ENCODE measurements around the gene MRPL21.

MRPL21 gene

GRCh38 chr11:68843052-68843561, 60.5 kb downstream of the MRPL21 start:
- Histone ChIP-seq H3K4me3 (ENCODE audit: insufficient read depth in 1 of 2, low read depth in 1 of 2, low read length in 2 of 2) (peak overlapping the region; percentile 42 to 83), H3K4me2 (ENCODE audit: low read length, poor library complexity, severe bottlenecking) (peak overlapping the region; percentile 88), H3K23ac (ENCODE audit: low read length in 2 of 2) (peak overlapping the region in 1 of 2 experiments; percentile 25), H2AFZ (ENCODE audit: low read depth, low read length) (no peak overlapping the region), H2AK5ac (ENCODE audit: low read length, severe bottlenecking) (no peak overlapping the region), H2BK15ac (ENCODE audit: low read depth, poor library complexity, severe bottlenecking) (peak overlapping the region; percentile 46), H2BK5ac (ENCODE audit: low read depth, low read length, poor library complexity, severe bottlenecking) (no peak overlapping the region), H3K9ac (ENCODE audit: low read length) (peak overlapping the region; percentile 70), H2BK120ac (ENCODE audit: low read depth, low read length) (peak overlapping the region; percentile 27), H3K27me3 (ENCODE audit: control insufficient read depth in 1 of 2, insufficient read depth in 1 of 2, low read length in 2 of 2) (peaks cover 14% of the 10 kb centered on the region in 2 experiments), H4K8ac (ENCODE audit: low read length) (no peak overlapping the region), H3K14ac (ENCODE audit: low read length in 2 of 2) (no peak overlapping the region), H2BK12ac (ENCODE audit: low read length in 2 of 2) (no peak overlapping the region), H3K4me1 (ENCODE audit: control insufficient read depth, insufficient read depth, low read depth, low read length) (peaks cover 40% of the 10 kb centered on the region), H3K18ac (ENCODE audit: low read depth in 1 of 2, low read length in 2 of 2) (no peak overlapping the region), H3K4ac (ENCODE audit: low read depth in 1 of 2, low read length in 2 of 2) (no peak overlapping the region), H3K9me3 (ENCODE audit: control insufficient read depth, low read length) (no peaks in the 10 kb centered on the region), H4K91ac (ENCODE audit: low read length) (no peak overlapping the region), H3K36me3 (ENCODE audit: control insufficient read depth in 1 of 2, insufficient read depth in 2 of 2, low read depth in 1 of 2, low read length in 2 of 2) (no peaks in the 10 kb centered on the region), H3K27ac (ENCODE audit: low read length, poor library complexity, severe bottlenecking) (no peak overlapping the region), H3K79me1 (replicated peaks; ENCODE audit: low read length, poor library complexity, severe bottlenecking) (peaks cover 3% of the 10 kb centered on the region)
- 8% methylated on average over 16 of the region's 23 CpGs for WGBS
- DNase-seq = peak; percentile 74

- H3K9ac ChIP-seq (ENCODE audit: low read length) = peak overlapping the region; percentile 70
- peaks cover 45% of the 10 kb centered on the region for H3K4me1 ChIP-seq (ENCODE audit: control insufficient read depth, insufficient read depth, low read depth, low read length)
- H3K27me3 ChIP-seq (ENCODE audit: control insufficient read depth in 1 of 2, insufficient read depth in 1 of 2, low read length in 2 of 2) = peaks cover 9 to 10% of the 10 kb centered on the region in 2 experiments
- no peak overlapping the region for H2BK5ac ChIP-seq (ENCODE audit: low read depth, low read length, poor library complexity, severe bottlenecking)
- peak overlapping the region; percentile 88 for H3K4me2 ChIP-seq (ENCODE audit: low read length, poor library complexity, severe bottlenecking)
- no peak overlapping the region for H2BK15ac ChIP-seq (ENCODE audit: low read depth, poor library complexity, severe bottlenecking)
- no peaks in the 10 kb centered on the region for H3K36me3 ChIP-seq (ENCODE audit: control insufficient read depth in 1 of 2, insufficient read depth in 2 of 2, low read depth in 1 of 2, low read length in 2 of 2)
- H3K4ac ChIP-seq (ENCODE audit: low read depth in 1 of 2, low read length in 2 of 2) = no peak overlapping the region
- no peak overlapping the region for H2AFZ ChIP-seq (ENCODE audit: low read depth, low read length)
- H2AK5ac ChIP-seq (ENCODE audit: low read length, severe bottlenecking) = no peak overlapping the region
- no peak overlapping the region for H3K14ac ChIP-seq (ENCODE audit: low read length in 2 of 2)
- no peak overlapping the region for H2BK12ac ChIP-seq (ENCODE audit: low read length in 2 of 2)
- WGBS = 57% methylated on average over 24 of the region's 25 CpGs
- H4K91ac ChIP-seq (ENCODE audit: low read length) = no peak overlapping the region
- H3K9me3 ChIP-seq (ENCODE audit: control insufficient read depth, low read length) = no peaks in the 10 kb centered on the region
- H3K18ac ChIP-seq (ENCODE audit: low read depth in 1 of 2, low read length in 2 of 2) = no peak overlapping the region
- no peak overlapping the region for H4K8ac ChIP-seq (ENCODE audit: low read length)
- peaks cover 7% of the 10 kb centered on the region for H3K79me1 ChIP-seq (replicated peaks; ENCODE audit: low read length, poor library complexity, severe bottlenecking)
- peak overlapping the region in 1 of 2 experiments; percentile 83 for H3K4me3 ChIP-seq (ENCODE audit: insufficient read depth in 1 of 2, low read depth in 1 of 2, low read length in 2 of 2)
- no peak overlapping the region for H3K27ac ChIP-seq (ENCODE audit: low read length, poor library complexity, severe bottlenecking)
- no peak overlapping the region for H2BK120ac ChIP-seq (ENCODE audit: low read depth, low read length)
- H3K23ac ChIP-seq (ENCODE audit: low read length in 2 of 2) = no peak overlapping the region
- DNase-seq = no peak
These were observed 61.1 kb downstream of the MRPL21 start for GRCh38 chr11:68842427-68843051.

- DNase-seq = peak; percentile 75
- Histone ChIP-seq H2AFZ (ENCODE audit: low read depth, low read length) (peak within 1 kb of the TSS; percentile 23), H2BK5ac (ENCODE audit: low read depth, low read length, poor library complexity, severe bottlenecking) (no peak within 1 kb of the TSS), H3K4ac (ENCODE audit: low read depth in 1 of 2, low read length in 2 of 2) (peak within 1 kb of the TSS; percentile 35 to 60), H4K8ac (ENCODE audit: low read length) (peak within 1 kb of the TSS; percentile 87), H2BK12ac (ENCODE audit: low read length in 2 of 2) (peak within 1 kb of the TSS; percentile 46 to 95), H3K4me1 (ENCODE audit: control insufficient read depth, insufficient read depth, low read depth, low read length) (peaks cover 48% of the 10 kb centered on the region), H3K36me3 (ENCODE audit: control insufficient read depth in 1 of 2, insufficient read depth in 2 of 2, low read depth in 1 of 2, low read length in 2 of 2) (peaks cover 0 to 5% of the 10 kb centered on the region in 2 experiments), H2BK120ac (ENCODE audit: low read depth, low read length) (peak within 1 kb of the TSS; percentile 50), H3K9ac (ENCODE audit: low read length) (peak within 1 kb of the TSS; percentile 93), H3K23ac (ENCODE audit: low read length in 2 of 2) (peak within 1 kb of the TSS in 1 of 2 experiments; percentile 91), H3K4me3 (ENCODE audit: insufficient read depth in 1 of 2, low read depth in 1 of 2, low read length in 2 of 2) (peak within 1 kb of the TSS; percentile 72 to 90), H4K91ac (ENCODE audit: low read length) (peak within 1 kb of the TSS; percentile 76), H3K14ac (ENCODE audit: low read length in 2 of 2) (no peak within 1 kb of the TSS), H3K27ac (ENCODE audit: low read length, poor library complexity, severe bottlenecking) (no peak within 1 kb of the TSS), H3K4me2 (ENCODE audit: low read length, poor library complexity, severe bottlenecking) (peak within 1 kb of the TSS; percentile 95), H3K9me3 (ENCODE audit: control insufficient read depth, low read length) (no peaks in the 10 kb centered on the region), H2BK15ac (ENCODE audit: low read depth, poor library complexity, severe bottlenecking) (peak within 1 kb of the TSS; percentile 44), H2AK5ac (ENCODE audit: low read length, severe bottlenecking) (no peak within 1 kb of the TSS), H3K27me3 (ENCODE audit: control insufficient read depth in 1 of 2, insufficient read depth in 1 of 2, low read length in 2 of 2) (peaks cover 4 to 10% of the 10 kb centered on the region in 2 experiments), H3K18ac (ENCODE audit: low read depth in 1 of 2, low read length in 2 of 2) (peak within 1 kb of the TSS; percentile 90 to 99), H3K79me1 (replicated peaks; ENCODE audit: low read length, poor library complexity, severe bottlenecking) (peaks cover 10% of the 10 kb centered on the region)
- WGBS = 16% methylated on average over 65 of the region's 82 CpGs
These were observed 61.8 kb downstream of the MRPL21 start, which contains the start of gene CPT1A for GRCh38 chr11:68841718-68842426. CPT1A (minus strand) TSS chr11:68841916; CDS start chr11:68815474, 26,442 bp downstream.

All from mesenchymal stem cell (in vitro differentiated cells and primary cell).